OCI-LY3 (cell line): Measurements from ENCODE around the gene NBEA.

Experiments used
- H2AFZ ChIP-seq: fragments of 200-600, 300-600 bp; shearing (Covaris generic); 2 replicates; pipeline ENCODE4 v1.6.0; 2014; ENCODE audit warnings: antibody characterized with exemption, low read depth, low read length
- H3K27ac ChIP-seq: fragments of 200-600, 300-600 bp; sonication (generic); 2 replicates; pipeline ENCODE4 v1.5.1; 2014; ENCODE audit warnings: mild to moderate bottlenecking, low read length, moderate library complexity, mixed read lengths
- H3K27me3 ChIP-seq: fragments of 200-600, 300-600 bp; sonication (generic); 2 replicates; pipeline ENCODE4 v1.6.1; 2014; ENCODE audit warnings: low read depth, low read length, mixed read lengths
- H3K36me3 ChIP-seq: fragments of 200-600, 300-600 bp; sonication (generic); replicated peaks from 2 replicates; pipeline ENCODE3; 2014; ENCODE audit warnings: low read depth, low read length, mixed read lengths
- H3K4me1 ChIP-seq: fragments of 300-600, 200-600 bp; sonication (generic); 2 replicates; pipeline ENCODE4 v1.6.1; 2014; ENCODE audit warnings: low read length, mixed read lengths
- H3K4me2 ChIP-seq: fragments of 200-600, 300-600 bp; sonication (generic); 2 replicates; pipeline ENCODE4 v1.6.1; 2014; ENCODE audit warnings: low read length, mixed read lengths
- H3K4me3 ChIP-seq: fragments of 300-600, 200-600 bp; sonication (generic); 2 replicates; pipeline ENCODE4 v1.5.1; 2014; ENCODE audit warnings: antibody characterized with exemption, mild to moderate bottlenecking, low read length, moderate library complexity
- H3K79me2 ChIP-seq: fragments of 300-600, 200-600 bp; shearing (Covaris generic); 2 replicates; pipeline ENCODE4 v1.6.1; 2014; ENCODE audit warnings: mild to moderate bottlenecking, low read length, mixed read lengths
- H3K9ac ChIP-seq: fragments of 300-600, 200-600 bp; shearing (Covaris generic); 2 replicates; pipeline ENCODE4 v1.6.0; 2014; ENCODE audit warnings: mild to moderate bottlenecking, low read length, moderate library complexity
- H3K9me3 ChIP-seq: fragments of 200-600, 300-600 bp; shearing (Covaris generic); 2 replicates; pipeline ENCODE4 v1.6.1; 2014; ENCODE audit warnings: low read length, mixed read lengths; ENCODE audit not compliant: insufficient read depth
- H4K20me1 ChIP-seq: fragments of 200-600, 300-600 bp; sonication (generic); 2 replicates; pipeline ENCODE4 v1.6.1; 2016; ENCODE audit warnings: low read length, mixed read lengths; ENCODE audit not compliant: insufficient read depth
- CTCF ChIP-seq: fragments of 200-600, 300-600 bp; sonication (generic); IDR thresholded peaks from 2 replicates; pipeline ENCODE4 v1.5.1; 2014; ENCODE audit warnings: antibody characterized with exemption, low read length, low read depth
- EZH2phosphoT487 ChIP-seq: fragments of 200-600 bp; shearing (Covaris generic); IDR thresholded peaks from 2 replicates; pipeline ENCODE4 v1.6.1; 2018; ENCODE audit warnings: antibody characterized with exemption, mixed run types, low read depth

NBEA gene

GRCh38 chr13:35716186-35716585 lies 774.1 kb downstream of the NBEA start:
- Histone ChIP-seq H3K4me2 (no peak overlapping the region), H3K36me3 (no peaks in the 10 kb centered on the region), H3K9me3 (no peaks in the 10 kb centered on the region), H3K4me1 (peaks cover 10% of the 10 kb centered on the region; the same call in 1 of the 2 replicates), H3K79me2 (no peaks in the 10 kb centered on the region), H3K4me3 (no peak overlapping the region), H3K27me3 (no peaks in the 10 kb centered on the region), H3K27ac (no peak overlapping the region), H2AFZ (no peak overlapping the region), H4K20me1 (no peaks in the 10 kb centered on the region), H3K9ac (no peak overlapping the region)
- TF ChIP-seq CTCF (no peak), EZH2phosphoT487 (no peak)

- Histone ChIP-seq H3K4me2 (no peak overlapping the region), H3K9ac (no peak overlapping the region), H3K4me3 (no peak overlapping the region), H3K36me3 (no peaks in the 10 kb centered on the region), H4K20me1 (no peaks in the 10 kb centered on the region), H3K27ac (no peak overlapping the region), H3K9me3 (no peaks in the 10 kb centered on the region), H3K79me2 (no peaks in the 10 kb centered on the region), H2AFZ (no peak overlapping the region), H3K27me3 (0 out of 2 replicates have a peak, but pooled peaks cover 2% of the 10 kb centered on the region), H3K4me1 (peaks cover 10% of the 10 kb centered on the region; the same call in 1 of the 2 replicates)
- TF ChIP-seq CTCF (no peak), EZH2phosphoT487 (no peak)
Measured at GRCh38 chr13:35716729-35717128, 774.7 kb downstream of the NBEA start.

- H3K4me3 ChIP-seq: no peak overlapping the region
- H3K9me3 ChIP-seq: no peaks in the 10 kb centered on the region
- peaks cover 11% of the 10 kb centered on the region; the same call in 1 of the 2 replicates for H3K4me1 ChIP-seq
- TF ChIP-seq EZH2phosphoT487 (no peak), CTCF (peak; percentile 14; the same call in 1 of the 2 replicates)
- H4K20me1 ChIP-seq: no peaks in the 10 kb centered on the region
- H3K27ac ChIP-seq: no peak overlapping the region
- H3K79me2 ChIP-seq: no peaks in the 10 kb centered on the region
- 0 out of 2 replicates have a peak, but pooled peaks cover 2% of the 10 kb centered on the region for H3K27me3 ChIP-seq
- H2AFZ ChIP-seq: no peak overlapping the region
- H3K4me2 ChIP-seq: no peak overlapping the region
- H3K9ac ChIP-seq: no peak overlapping the region
- H3K36me3 ChIP-seq: no peaks in the 10 kb centered on the region
Measured at GRCh38 chr13:35718084-35718483, 776.0 kb downstream of the NBEA start.

DNA sequence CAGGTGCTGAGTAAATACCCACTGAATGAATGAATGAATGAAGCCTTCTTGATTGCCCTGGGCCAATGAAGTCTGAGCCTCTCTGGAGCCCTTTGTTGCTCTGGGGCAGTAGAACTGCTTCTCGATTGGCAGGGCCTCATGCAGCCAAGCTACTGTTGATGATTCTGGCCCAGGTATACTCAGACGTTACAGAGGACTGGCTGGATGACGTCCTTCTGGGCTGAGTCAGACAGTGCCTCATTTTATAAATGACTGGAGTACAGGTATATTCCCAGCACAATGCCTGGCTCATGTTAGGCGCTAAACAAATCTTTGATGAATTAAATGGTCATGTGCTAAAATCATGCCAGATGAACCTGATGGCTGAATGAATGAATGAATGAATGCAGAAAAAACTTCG lies 778.2 kb downstream of the NBEA start:
- no peaks in the 10 kb centered on the region for H3K9me3 ChIP-seq
- H4K20me1 ChIP-seq: no peaks in the 10 kb centered on the region
- H3K4me3 ChIP-seq: peak overlapping the region; percentile 75

More for the DNA sequence above, 778.2 kb downstream of the NBEA start:
- Histone ChIP-seq H3K4me2 (peak overlapping the region; percentile 92), H3K27me3 (peaks cover 12% of the 10 kb centered on the region; the same call in 1 of the 2 replicates), H3K27ac (no peak overlapping the region), H3K36me3 (no peaks in the 10 kb centered on the region), H3K4me1 (peaks cover 9% of the 10 kb centered on the region; the same call in 1 of the 2 replicates), H3K9ac (no peak overlapping the region), H3K79me2 (no peaks in the 10 kb centered on the region), H2AFZ (peak overlapping the region; percentile 94)
- no peak for TF ChIP-seq CTCF
- no peak for TF ChIP-seq EZH2phosphoT487
